NCI-H187 (cell line): ENCODE data around the gene FAM43A.

Source experiments
- DNase-seq, 2 experiments: peaks; one replicate each; lab custom pipeline; 2025; lab: John Stamatoyannopoulos, UW

FAM43A gene, protein sequence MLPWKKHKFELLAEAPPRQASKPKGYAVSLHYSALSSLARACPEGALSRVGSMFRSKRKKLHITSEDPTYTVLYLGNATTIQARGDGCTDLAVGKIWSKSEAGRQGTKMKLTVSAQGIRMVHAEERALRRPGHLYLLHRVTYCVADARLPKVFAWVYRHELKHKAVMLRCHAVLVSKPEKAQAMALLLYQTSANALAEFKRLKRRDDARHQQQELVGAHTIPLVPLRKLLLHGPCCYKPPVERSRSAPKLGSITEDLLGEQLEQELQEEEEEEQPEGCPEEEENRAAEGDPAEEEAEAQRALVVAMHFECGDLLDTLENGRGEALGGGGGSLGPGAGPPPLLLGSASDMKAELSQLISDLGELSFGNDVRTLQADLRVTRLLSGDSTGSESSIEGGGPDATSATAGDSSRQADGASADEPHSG

DNA sequence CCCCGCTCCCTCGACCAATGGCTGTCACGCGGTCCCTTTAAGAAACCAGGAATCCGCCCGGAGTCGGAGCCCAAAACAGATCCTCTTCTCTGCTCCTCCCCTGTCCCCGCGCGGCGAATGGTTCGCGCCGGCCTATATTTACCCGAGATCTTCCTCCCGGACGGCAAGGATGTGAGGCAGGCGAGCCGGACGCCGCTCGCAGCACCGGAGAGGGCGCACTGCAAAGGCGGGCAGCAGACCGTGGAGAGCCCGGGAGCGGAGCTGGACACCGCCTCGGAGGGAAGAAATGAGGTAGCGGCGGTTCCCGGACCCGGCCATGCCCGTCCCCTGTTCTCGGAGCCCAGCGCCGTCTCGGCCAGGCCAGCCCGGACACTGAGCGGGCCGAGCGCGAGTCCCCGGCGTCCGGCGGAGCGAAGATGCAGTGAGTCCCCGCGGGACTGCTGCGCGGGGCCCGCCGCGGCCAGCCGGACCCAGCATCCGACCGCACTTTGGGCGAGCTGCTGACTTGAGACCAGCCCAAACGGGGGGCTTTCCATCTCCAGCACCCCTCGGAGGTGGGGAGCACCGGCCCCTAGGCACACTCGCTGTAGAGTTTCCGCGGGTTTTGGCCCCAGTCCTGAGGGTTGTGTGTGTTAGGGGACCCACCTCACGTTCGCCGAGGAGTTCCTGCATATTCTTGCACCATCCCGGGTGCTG lies at the start of gene FAM43A:
Gene FAM43A (plus strand): TSS at position 166 of the 696 bp plus-strand sequence. CDS start 944 bp downstream, outside the sequence.
- DNase-seq, result peak; percentile 58 to 84

DNA sequence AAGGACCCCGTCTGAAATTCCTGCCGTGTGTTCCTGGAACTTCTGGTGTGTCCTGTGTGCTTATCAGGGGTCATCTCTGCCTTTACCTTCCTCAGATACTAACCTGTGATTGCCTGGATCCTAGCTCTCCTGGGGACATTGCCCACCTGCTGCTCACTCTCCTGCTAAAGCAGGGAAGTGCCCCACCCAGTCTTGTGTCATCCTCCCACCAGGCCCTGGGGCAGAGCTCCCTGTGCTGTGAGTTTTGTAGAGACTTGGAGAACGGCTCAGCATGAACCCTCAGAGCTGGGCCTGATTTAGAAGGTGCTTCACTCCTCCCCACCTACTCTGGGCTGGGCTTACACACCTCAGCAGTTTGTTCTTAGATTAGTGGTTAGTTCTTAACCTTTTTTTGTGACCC lies 48.6 kb upstream of the FAM43A start:
- no peak for DNase-seq

DNA sequence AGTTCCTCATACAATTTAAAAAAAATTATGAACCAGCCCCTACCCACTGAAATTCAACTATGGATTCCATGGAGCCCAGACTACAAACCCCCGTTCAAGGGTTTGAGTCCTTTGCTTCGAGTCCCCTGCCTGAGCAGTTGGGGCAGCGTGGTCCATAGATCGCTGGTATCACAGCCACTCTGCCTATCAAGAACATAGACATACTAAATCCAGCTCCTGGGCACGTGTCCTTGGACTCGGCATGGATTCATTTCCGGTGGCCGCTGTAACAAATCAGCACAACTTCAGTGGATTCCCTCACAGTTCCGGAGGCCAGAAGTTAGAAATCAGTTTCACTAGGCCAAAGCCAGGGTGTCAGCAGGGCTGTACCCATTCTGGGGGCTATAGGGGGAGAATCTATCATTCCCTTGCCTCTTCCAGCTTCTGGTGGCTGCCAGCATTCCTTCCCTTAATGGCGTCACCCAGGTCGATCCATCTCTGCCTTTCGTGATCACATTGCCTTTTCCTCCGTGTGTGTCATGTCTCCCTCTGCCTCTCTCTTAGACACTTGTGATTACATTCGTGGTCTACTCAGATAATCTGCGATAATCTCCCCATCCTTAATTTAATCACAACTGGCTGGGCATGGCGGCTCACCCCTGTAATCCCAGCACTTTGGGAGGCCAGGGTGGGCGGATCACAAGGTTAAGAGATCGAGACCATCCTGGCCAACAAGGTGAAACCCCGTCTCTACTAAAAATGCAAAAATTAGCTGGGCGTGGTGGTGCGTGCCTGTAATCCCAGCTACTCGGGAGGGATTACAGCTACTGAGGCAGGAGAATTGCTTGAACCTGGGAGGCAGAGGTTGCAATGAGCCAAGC lies 47.9 kb upstream of the FAM43A start:
- DNase-seq, result no peak

DNA sequence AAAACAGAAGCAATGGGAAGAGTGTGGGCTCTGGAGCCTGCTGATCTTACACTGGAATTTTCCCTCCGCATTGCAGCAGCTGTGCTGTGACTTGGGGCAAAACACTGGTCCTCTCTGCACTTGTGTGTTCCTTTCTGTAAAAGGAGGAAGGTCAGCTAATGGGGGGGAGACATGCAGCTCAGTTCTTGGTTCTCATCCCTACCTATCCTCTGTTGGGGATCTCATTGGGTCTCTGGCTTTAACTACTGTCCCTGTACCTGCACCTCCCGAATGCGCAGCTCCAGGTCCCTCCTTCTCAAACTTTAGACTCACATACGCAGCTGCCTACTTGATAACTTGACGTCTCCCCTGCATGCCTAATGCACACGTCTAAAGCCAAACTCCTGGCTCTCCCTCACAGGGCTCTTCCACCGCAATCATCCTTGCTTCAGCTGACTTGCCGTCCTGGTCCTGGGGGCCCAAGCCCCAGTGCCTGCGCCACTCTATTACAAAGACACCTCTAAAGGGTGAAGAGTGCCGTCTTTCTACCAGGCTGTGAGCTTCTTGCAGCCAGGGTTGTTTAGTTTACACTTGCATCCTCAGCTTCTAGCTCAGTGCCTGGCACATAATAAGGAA lies 46.6 kb upstream of the FAM43A start:
- DNase-seq, result no peak

DNA sequence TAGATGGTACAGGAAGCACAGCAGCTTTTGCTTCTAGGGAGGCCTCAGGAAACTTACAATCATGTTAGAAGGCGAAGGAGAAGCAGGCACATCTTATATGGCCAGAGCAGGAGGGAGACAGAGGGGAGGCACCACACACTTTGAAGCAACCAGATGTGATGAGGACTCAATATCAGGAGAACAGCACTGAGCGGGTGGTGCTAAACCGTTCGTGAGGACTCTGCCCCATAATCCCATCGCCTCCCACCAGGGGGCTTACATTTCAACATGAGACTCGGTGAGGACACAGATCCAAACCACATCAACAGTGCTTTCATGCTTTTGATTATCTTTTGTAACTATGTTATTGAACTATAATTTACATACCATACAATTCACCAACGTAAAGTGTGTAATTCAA lies 44.9 kb upstream of the FAM43A start:
- no peak for DNase-seq

DNA sequence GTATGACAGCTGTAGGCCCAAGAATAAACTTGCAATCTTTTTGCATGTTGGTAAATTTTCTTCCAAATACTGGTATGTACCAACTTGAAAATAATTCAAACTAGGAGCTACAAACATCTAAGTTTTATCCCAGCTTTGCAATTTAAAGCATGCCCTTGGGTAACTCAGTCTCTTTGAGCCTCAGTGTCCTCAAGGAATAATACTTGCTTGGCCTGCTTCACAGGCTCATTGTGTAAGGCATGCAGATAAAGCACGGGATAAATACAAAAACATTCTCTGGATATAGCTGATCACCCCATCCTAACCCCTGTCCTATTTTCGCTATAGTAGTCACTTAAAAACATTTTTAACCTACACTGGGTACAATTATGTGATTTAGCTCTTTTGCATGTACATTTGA lies 42.9 kb upstream of the FAM43A start:
- DNase-seq, result no peak

DNA sequence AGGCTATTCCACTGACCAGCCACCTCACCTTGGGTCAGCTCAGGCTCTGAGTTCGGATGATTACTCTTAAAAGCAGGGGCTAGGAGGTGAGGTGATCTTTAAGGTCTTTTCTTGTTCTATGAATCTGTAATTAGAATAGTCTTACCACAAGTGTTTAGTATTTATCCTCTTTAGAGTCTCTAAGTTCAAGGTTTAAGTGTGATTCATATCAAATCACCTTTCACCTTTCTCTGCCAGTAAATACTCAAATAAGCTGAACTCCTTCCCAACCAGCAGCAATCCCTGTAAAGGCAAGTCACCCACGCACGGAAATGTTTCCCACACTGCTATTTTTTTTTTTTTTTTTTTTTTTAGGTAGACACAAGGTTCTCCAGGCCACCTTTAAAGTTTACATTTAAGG lies 37.9 kb upstream of the FAM43A start:
- no peak for DNase-seq

DNA sequence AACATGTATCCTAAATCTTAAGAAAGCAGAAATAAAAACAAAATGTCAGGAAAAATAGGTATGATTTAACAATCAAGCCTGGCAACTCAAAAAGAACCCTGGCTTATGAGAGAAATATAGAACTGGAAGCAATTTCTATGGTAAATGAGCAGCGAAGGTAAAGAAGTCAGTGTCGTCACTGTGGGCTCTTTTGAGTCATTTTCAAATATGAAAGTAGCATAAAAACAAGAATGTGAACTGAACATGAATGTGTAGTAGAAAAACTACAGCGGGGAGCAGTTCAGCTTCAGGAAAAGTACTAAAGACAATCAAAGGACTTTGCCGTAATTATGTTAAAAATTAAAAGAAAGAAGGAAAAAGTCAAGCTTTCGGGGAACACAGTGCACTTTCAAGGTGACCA lies 31.2 kb upstream of the FAM43A start:
- no peak for DNase-seq

DNA sequence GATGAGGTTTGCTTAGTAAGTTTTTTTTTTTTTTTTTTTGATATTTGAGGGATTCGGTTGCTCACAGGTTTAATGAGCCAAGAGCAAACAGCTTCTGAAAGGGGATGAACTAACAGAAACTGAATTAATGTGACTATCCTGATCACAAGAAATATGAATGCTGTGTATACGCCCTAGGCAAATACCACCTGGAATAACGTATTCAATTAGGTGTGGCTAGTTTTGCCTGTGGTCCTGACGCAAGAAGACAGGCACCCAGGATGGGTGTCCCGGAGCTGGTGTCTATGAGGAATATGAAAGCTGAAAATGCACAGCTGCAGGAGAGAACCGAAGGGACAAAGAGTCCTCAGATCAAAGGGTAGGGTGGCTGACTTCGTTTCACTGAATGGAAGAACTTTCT lies 28.2 kb upstream of the FAM43A start:
- no peak for DNase-seq

DNA sequence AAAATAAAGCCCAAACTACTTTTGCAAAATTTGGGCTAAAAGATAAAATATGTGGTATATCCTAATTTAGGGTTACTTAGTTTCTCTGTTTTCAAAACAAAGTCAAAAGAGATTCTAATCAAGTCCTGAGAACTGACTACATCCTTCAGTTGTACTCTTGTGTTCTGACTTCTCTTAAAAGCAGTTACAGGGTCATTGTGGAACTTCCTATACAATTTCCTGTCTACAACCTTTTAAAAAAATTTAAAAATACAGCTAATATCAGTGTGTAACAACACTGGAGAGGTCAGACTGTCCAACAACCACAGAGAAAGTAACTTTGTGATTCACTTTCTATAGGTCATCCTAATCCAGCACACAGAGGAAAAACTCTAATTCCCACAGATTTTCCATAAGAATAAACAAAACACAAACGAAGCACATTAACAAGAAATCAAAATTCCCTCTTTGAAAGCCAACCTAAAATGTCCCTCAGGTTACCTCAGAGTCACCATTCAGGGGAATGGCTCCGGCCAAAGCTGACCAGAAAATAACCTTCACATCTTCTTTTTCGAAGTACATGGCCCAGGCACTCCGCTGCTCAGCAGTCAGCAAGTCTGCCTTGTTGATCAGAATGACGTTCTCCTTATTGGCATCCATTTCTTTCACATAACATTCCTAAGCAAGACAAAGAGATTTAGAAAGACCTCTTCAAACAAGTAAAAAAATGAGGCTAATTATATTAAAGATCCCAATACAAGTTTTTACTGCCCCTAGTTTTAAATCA lies 27.0 kb upstream of the FAM43A start:
- no peak for DNase-seq

DNA sequence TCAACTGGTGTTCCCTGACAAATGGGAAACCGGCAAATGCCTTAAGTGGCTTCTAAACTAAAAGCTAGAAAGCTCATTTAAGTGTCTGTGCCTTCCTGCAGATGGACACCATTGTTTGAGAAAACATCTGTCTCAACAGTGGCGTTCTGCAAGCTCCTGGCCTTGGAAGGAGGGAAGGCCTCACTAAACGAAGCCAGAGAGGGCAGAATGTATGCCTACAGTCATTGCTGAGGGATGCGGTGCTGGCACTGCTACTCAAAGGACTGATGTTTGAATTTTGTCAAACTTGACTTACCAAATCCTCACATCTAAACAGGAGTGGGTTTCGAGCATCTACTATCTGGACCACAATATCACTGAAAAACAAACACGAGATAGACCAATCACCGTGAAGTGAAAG lies 25.9 kb upstream of the FAM43A start:
- DNase-seq, result no peak

DNA sequence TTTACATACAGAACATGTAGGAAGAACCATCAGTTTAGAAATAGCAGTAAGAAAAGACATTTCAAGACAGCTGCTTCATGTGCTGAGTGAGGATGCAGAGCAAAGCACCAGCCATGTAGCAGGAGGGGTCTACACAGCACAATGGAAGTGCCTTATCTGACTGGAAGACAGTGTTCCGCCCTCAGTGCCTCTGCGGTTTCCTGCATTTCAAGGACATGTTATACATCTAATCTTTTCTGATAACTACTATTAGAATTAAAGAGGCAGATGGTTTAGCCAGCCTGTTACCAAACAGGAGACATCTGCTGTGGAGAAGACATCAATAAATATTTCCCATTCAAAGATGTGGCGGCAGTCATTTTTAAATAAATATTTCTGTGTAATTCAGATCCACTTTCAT lies 24.3 kb upstream of the FAM43A start:
- no peak for DNase-seq

DNA sequence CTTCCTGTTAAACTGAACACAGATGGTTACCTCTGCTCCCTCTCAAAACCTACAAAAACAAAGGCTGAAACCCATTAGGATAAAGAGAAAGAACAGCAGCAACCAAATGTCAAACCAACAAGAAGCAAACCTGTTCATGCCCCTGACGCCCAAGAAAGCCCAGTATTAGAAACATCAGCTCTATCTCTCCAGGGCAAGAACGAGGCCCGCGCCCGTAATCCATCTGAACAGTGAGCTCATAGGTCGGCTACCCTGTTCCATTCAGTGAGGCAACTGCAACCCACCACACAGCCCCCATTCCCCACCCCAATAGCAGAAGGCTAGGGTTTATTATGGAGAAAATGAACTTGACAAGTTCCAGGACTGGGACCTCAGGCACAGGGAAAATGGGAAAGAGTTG lies 23.7 kb upstream of the FAM43A start:
- DNase-seq, result no peak

DNA sequence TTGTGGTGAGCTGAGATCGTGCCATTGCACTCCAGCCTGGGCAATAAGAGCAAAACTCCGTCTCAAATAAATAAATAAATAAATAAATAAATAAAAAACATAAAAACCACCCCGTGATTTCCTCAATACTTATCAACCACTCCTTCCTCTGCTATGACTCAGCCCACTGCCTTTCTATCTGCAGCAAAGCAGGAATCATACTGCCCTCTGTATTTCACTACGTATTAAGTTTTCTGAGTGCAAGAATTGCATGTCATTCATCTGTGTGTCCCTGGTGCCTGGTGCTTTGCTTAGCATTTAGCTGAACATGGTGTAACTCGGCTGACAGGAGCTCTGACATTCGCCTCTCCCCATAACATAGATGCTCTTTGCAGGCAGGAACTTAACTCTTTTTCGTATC lies 20.8 kb upstream of the FAM43A start:
- DNase-seq, result no peak

DNA sequence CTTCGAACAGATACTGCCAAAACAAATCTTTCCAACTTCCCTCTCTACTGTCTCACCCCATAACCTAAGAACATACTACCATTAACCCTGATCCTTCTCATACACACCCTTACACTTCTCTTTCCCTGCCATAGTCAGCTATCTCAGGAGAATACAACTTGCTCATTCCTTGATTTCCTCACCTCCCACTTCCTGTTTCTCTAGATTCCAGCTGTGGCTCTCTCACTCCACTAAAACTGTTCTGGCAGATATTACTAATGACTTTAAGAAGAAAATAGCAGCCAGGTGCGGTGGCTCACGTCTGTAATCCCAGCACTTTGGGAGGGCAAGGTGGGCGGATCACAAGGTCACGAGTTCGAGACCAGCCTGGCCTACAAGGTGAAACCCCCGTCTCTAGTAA lies 18.3 kb upstream of the FAM43A start:
- DNase-seq, result no peak

DNA sequence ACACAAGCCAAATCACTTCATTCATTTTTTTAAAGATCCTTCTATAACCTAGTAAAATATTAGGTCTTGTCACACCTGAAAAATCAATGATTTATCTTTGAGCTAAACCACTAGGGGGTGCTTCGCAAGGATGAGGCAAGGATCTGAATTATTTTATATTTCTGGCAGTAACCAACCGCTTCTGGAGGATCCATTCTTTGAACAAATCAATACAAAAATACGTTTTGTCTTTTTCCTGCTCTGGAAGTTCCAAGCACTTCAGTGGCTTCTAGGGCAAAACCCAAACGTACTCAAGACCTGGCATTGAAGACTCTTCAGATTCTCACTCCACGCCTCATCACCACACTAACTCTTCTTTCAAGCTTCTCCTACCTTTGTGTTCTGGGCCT lies 14.2 kb upstream of the FAM43A start:
- no peak for DNase-seq

DNA sequence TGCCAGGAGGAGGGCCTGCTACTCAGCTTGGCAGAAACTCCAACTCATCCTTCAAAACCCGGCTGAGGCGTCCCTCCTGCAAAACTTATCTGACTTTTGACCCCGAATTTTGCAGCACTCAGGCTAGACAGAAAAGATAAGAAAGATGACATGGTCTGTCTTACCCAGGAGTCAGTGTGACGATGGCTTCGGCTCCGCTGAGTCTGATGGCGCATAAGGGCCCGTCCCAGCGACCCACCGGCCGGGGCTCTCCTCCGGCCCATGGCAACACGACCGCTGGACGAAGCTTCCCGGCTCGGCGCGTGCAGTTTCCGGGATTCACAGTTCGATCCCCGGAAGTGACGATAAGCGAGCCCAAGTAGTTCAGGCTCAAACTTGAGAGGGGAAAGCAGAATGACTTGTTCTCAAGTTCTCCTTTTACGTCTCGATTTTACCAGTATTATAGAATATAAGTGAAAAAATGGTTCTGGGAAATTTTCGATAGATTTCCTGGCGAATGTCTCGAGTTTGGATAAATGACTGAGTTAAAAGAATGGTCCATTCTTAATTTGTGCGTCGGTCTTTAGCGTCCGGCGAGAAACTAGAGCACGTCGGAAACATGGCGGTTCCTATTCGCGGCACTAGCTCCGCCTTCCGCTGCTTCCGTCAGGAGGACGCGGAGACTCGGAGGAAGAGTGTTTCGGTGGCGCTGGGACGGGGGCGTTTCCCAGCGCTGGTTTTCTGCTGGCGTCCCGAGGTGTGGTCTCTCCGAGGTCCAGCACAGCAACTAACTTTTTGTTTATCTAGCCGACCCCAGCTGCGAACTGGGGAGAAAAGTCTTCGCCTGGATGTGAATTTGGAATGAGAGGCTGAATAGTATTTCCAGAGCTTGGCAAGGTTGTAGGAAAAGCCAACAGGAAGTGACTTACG lies 13.5 kb upstream of the FAM43A start, which contains the start of gene LSG1:
Gene LSG1 (minus strand): TSS at position 292 of the 909 bp plus-strand sequence. CDS start 29 bp downstream, at position 263.
- DNase-seq, result peak; percentile 86 to 88

DNA sequence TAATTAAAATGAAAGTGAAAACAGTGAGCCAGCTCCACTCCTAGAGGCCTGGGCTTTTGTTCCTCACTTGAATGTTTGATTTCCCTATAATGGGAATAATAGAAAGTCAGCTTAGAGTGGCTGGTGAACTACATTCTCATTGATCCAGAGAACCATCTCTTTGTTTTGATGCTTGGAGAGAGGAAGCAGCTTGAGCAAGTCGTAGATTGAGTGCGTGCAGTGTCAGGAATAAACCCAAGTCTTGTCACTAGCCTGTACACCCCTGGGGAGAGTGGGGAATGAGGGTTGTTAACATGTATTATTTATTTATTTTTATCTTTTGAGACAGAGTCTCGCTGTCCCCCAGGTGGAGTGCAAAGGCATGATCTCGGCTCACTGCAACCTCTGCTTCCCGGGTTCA lies 12.8 kb upstream of the FAM43A start:
- DNase-seq, result no peak

DNA sequence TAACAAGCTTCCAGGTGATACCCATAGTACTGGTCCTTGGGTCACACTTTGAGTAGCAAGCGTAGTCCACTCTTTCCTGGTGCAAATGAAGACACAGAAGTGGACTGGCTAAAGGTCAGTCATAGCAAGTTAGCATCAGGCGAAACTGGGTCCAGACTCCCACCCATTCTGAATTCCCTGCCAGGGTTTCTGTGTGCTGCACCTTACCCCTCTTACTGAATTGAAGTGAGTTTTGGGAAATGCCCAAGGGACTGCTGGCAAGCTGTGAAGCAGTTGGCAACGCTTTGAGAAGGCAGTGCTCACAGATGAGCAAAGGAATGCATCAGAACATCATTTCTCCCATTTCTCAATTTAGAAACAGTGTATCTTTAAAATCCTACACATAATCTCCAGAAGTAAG lies 11.9 kb upstream of the FAM43A start:
- no peak for DNase-seq

DNA sequence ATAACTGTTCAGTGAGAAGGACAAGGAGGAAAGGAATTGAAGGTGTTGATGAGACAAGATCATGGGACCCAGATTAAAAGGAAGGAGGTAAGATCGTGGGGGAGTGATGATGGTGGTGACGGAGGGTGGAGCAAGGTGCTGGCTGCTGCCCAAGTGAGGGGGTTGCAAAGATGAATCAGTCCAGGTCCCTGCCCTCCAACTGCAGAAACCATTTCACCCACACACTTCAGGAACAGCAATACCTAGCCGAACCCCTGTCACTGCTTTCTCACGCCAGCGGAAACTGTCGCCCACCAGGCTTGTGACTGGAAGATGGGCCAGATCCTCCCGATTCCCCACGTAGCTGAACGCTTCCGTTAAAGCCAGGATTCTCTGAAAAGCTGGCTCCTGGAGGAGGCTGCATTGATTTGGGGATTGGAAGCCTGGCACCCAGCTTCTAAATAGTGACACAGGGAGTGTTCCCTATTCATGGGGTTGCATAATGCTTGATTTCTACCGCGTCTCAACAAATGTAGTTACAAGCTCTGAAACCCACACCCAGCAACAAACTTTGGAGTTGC lies 10.5 kb upstream of the FAM43A start:
- DNase-seq, result no peak
